A549 (cell line): ENCODE data around the gene LTF. TPM values are rescaled to one million over a fixed set of nuclear protein-coding genes. Genes with fewer than 3 reads are reported as not detected.
A peak's percentile ranks its signal among the peaks of the same experiment; 100 is the strongest.

ENCODE experiments used
- ATAC-seq, 2 experiments: fragments of 200-7000 bp in 1 of 2; fragments of >200 bp in 1 of 2; cut with Nextera tagmentation in 1 of 2; cut with Tn5 transposase in 1 of 2; 3 replicates each; pipeline versions ENCODE4 v1.8.0 to v1.9.1; 2018 to 2020; ENCODE audit warnings: mild to moderate bottlenecking in 1 of 2, moderate library complexity in 1 of 2
- CTCF ChIA-PET: fragments of 300-600 bp; sonication (Branson Sonifier 250); formaldehyde crosslinking; extraction: SDS; loops from one replicate; lab custom pipeline; 2021; ENCODE audit warnings: antibody characterized with exemption, inconsistent platforms; lab: Yijun Ruan, JAX
- POLR2A ChIA-PET: fragments of 350-600 bp; formaldehyde crosslinking; extraction: SDS; loops from one replicate; lab custom pipeline; 2021; ENCODE audit warnings: antibody characterized with exemption, inconsistent platforms; lab: Yijun Ruan, JAX
- DNase-seq, 2 experiments: peaks; one replicate each; pipeline versions ENCODE4 v3.0.0 to v3.0.0-alpha.2; 2011 to 2016; ENCODE audit warnings: low read depth in 1 of 2, low spot score in 1 of 2
- FAIRE-seq: peaks from 2 replicates; lab custom pipeline; 2011; peaks lifted over from hg19 to GRCh38; lab: Jason Lieb, UNC
- H3K27ac ChIP-seq, 2 experiments: fragments of >200 bp; sonication (Bioruptor Twin); formaldehyde crosslinking; 3 replicates each; pipeline ENCODE4 v1.5.1; 2016 to 2017
- H3K4me1 ChIP-seq: fragments of >200 bp; sonication (Bioruptor Twin); formaldehyde crosslinking; 3 replicates; pipeline ENCODE4 v1.6.1; 2016
- H3K4me2 ChIP-seq: fragments of >200 bp; sonication (Bioruptor Twin); formaldehyde crosslinking; 3 replicates; pipeline ENCODE4 v1.6.1; 2016
- H3K4me3 ChIP-seq: fragments of >200 bp; sonication (Bioruptor Twin); formaldehyde crosslinking; 3 replicates; pipeline ENCODE4 v1.5.1; 2016
- H3K9me3 ChIP-seq: fragments of >200 bp; sonication (Bioruptor Twin); formaldehyde crosslinking; 3 replicates; pipeline ENCODE4 v1.6.1; 2016
- BHLHE40 ChIP-seq: IDR thresholded peaks from 2 replicates; pipeline ENCODE4 v1.6.1; 2012; ENCODE audit warnings: low read depth, low read length, inconsistent platforms
- CTCF ChIP-seq: fragments of >200 bp; sonication (Bioruptor Twin); formaldehyde crosslinking; IDR thresholded peaks from 3 replicates; pipeline ENCODE4 v1.5.1; 2016
- E2F6 ChIP-seq: IDR thresholded peaks from 2 replicates; pipeline ENCODE4 v1.6.1; 2012; ENCODE audit warnings: low read depth, borderline replicate concordance
- EP300 ChIP-seq, 2 experiments: fragments of >200 bp; sonication (Bioruptor Twin); formaldehyde crosslinking; IDR thresholded peaks; 2 replicates in 1 of 2; 3 replicates in 1 of 2; pipeline ENCODE4 v1.6.1; 2016 to 2017
- GATA3 ChIP-seq: IDR thresholded peaks from 2 replicates; pipeline ENCODE4 v1.6.1; 2012; ENCODE audit warnings: borderline replicate concordance
- HES2 ChIP-seq: fragments of >200 bp; sonication (Bioruptor Twin); formaldehyde crosslinking; IDR thresholded peaks from 2 replicates; pipeline ENCODE4 v1.6.1; 2016
- HMGXB4 ChIP-seq: fragments of 250-450 bp; sonication (Bioruptor Pico); IDR thresholded peaks from 2 replicates; pipeline ENCODE4 v1.5.0; 2021; ENCODE audit warnings: mild to moderate bottlenecking, moderate library complexity, borderline replicate concordance
- HOXA7 ChIP-seq: fragments of 250-450 bp; sonication (Bioruptor Pico); IDR thresholded peaks from 2 replicates; pipeline ENCODE4 v1.5.0; 2020; ENCODE audit warnings: mild to moderate bottlenecking, moderate library complexity
- MAFK ChIP-seq: fragments of 450-650 bp; IDR thresholded peaks from 2 replicates; pipeline ENCODE4 v1.6.1; 2014; ENCODE audit not compliant: partially characterized antibody
- MAZ ChIP-seq: fragments of 150-350 bp; IDR thresholded peaks from 2 replicates; pipeline ENCODE4 v1.6.1; 2014; ENCODE audit warnings: antibody characterized with exemption, low read depth, low read length, borderline replicate concordance
- MYC ChIP-seq: IDR thresholded peaks from 2 replicates; pipeline ENCODE4 v1.6.1; 2012; ENCODE audit warnings: mild to moderate bottlenecking, inconsistent platforms, low read length, improper control_type of control experiment, borderline replicate concordance
- NFE2L2 ChIP-seq: fragments of 150-350 bp; conservative IDR thresholded peaks from 2 replicates; pipeline ENCODE4 v1.6.1; 2014; ENCODE audit warnings: low read length
- PBX3 ChIP-seq: IDR thresholded peaks from 2 replicates; pipeline ENCODE4 v1.6.1; 2012
- RCOR1 ChIP-seq: fragments of 150-350 bp; IDR thresholded peaks from 2 replicates; pipeline ENCODE4 v1.6.1; 2014; ENCODE audit warnings: antibody characterized with exemption, low read length, low read depth
- ZC3H11A ChIP-seq: fragments of 450-650 bp; IDR thresholded peaks from 2 replicates; pipeline ENCODE4 v1.6.1; 2014; ENCODE audit warnings: antibody characterized with exemption, mild to moderate bottlenecking
- WGBS: methylation state at CpG from one replicate; pipeline ENCODE4 v1.1.6; 2017; ENCODE audit errors: missing lambda C conversion rate; 5-methylcytosine and 5-hydroxymethylcytosine counted together
- polyA plus RNA-seq, 4 experiments: library from polyadenylated mRNA; depleted of rRNA in 3 of 4; stranded (reverse); fragments of >200 nt; fragmentation: RNase III in 1 of 4; extraction: RNeasy Plus Mini Kit Qiagen cat#74134 plus additional on column Dnase treatment in 1 of 4; gene quantifications; 2 replicates in 3 of 4; 3 replicates in 1 of 4; pipeline ENCODE4 v1.2.3, GENCODE V29; 2011 to 2017

The LTF gene
- polyA plus RNA-seq, 2 of the 4 experiments (the other 2 are of a cell fraction): not detected

- no peak for ATAC-seq
- no peak for FAIRE-seq
- Histone ChIP-seq H3K4me1 (no peaks in the 10 kb centered on the region), H3K4me3 (no peak within 1 kb of the TSS), H3K4me2 (no peak within 1 kb of the TSS), H3K9me3 (no peaks in the 10 kb centered on the region), H3K27ac (no peak within 1 kb of the TSS)
- WGBS: 32% methylated on average over 5 of the region's 9 CpGs
- CTCF ChIA-PET: interaction anchor here (1.3 to 3.8 kb wide), 3 partner anchors 9 to 132 kb away, joined by 5 to 28 read pairs (median 14); no protein-coding TSS in a partner anchor
- no peak for TF ChIP-seq HOXA7
- TF ChIP-seq HES2: no peak
- no peak for TF ChIP-seq RCOR1
- TF ChIP-seq NFE2L2: no peak
- no peak for TF ChIP-seq ZC3H11A
- TF ChIP-seq CTCF: no peak
- TF ChIP-seq GATA3: no peak
- TF ChIP-seq E2F6: no peak
- TF ChIP-seq BHLHE40: no peak
- TF ChIP-seq EP300 (IDR thresholded peaks at IDR 0.05): no peak
- TF ChIP-seq PBX3: no peak
- DNase-seq: no peak
- POLR2A ChIA-PET: no interaction called here
Observed at GRCh38 chr3:46497556-46498265, 33.0 kb upstream of the LTF start, which contains the start of gene RTP3. TSS of gene RTP3 (plus strand) at chr3:46497976. CDS start at chr3:46498063, 87 bp downstream.

- Histone ChIP-seq H3K27ac (no peak overlapping the region), H3K4me1 (no peaks in the 10 kb centered on the region), H3K4me2 (no peak overlapping the region), H3K9me3 (no peaks in the 10 kb centered on the region), H3K4me3 (no peak overlapping the region)
- no peak for TF ChIP-seq HMGXB4 (CRISPR knock-in tag)
- TF ChIP-seq MYC: no peak
- TF ChIP-seq MAFK: no peak
- peak; percentile 16; the same call in 2 of the 3 replicates for TF ChIP-seq CTCF
- TF ChIP-seq MAZ: no peak
- FAIRE-seq (no peak), DNase-seq (peak in 1 of 2 experiments; percentile 6), ATAC-seq (0 out of 6 replicates have a peak, but pooled peaks of 1 of the 2 experiments have one; percentile 46)
- POLR2A ChIA-PET: no interaction called here
- WGBS: 39% methylated on average over 7 of the region's 9 CpGs
- CTCF ChIA-PET: interaction anchor here (0.6 to 3.8 kb wide), 5 partner anchors 8 to 1591 kb away, joined by 3 to 28 read pairs (median 6); no protein-coding TSS in a partner anchor
Observed at GRCh38 chr3:46496746-46497555, 32.2 kb upstream of the LTF start.
